Skin of body (tissue), 2 donors: ENCODE measurements around the gene CACNA1C. TPM values are rescaled to one million over a fixed set of nuclear protein-coding genes. Genes with fewer than 3 reads are reported as not detected.

ENCODE experiments used
- DNase-seq: peaks from one replicate; lab custom pipeline; 2025; lab: John Stamatoyannopoulos, UW
- total RNA-seq: library from RNA; depleted of rRNA; stranded (reverse); fragments of >200 nt; gene quantifications from one replicate; pipeline ENCODE4 v1.2.3, GENCODE V29; 2014

CACNA1C gene
- total RNA-seq, 1 donor from 2014 or later = 4.3 TPM

GRCh38 chr12:2638273-2639019, 585.7 kb downstream of the CACNA1C start:
- DNase-seq = no peak

GRCh38 chr12:2639020-2639298, 586.2 kb downstream of the CACNA1C start:
- DNase-seq = no peak

- DNase-seq = no peak
Measured at GRCh38 chr12:2640281-2640680, 587.5 kb downstream of the CACNA1C start.

- no peak for DNase-seq
Measured at GRCh38 chr12:2640709-2641108, 587.9 kb downstream of the CACNA1C start.

GRCh38 chr12:2641207-2641606, 588.4 kb downstream of the CACNA1C start:
- no peak for DNase-seq

- no peak for DNase-seq
Measured at GRCh38 chr12:2641761-2642160, 589.0 kb downstream of the CACNA1C start.

- DNase-seq = no peak
Measured at GRCh38 chr12:2642176-2642892, 589.5 kb downstream of the CACNA1C start.

GRCh38 chr12:2642896-2643425, 590.2 kb downstream of the CACNA1C start:
- no peak for DNase-seq

GRCh38 chr12:2643576-2644135, 590.9 kb downstream of the CACNA1C start:
- DNase-seq = no peak

GRCh38 chr12:2644683-2645405, 592.1 kb downstream of the CACNA1C start:
- DNase-seq = no peak

- DNase-seq = no peak
Measured at GRCh38 chr12:2645460-2645859, 592.7 kb downstream of the CACNA1C start.

- no peak for DNase-seq
Measured at GRCh38 chr12:2646341-2646740, 593.6 kb downstream of the CACNA1C start.

GRCh38 chr12:2647186-2647585, 594.4 kb downstream of the CACNA1C start:
- no peak for DNase-seq

GRCh38 chr12:2648406-2648805, 595.6 kb downstream of the CACNA1C start:
- DNase-seq = no peak

GRCh38 chr12:2649201-2650030, 596.6 kb downstream of the CACNA1C start:
- no peak for DNase-seq

GRCh38 chr12:2650261-2651067, 597.7 kb downstream of the CACNA1C start:
- DNase-seq = no peak

GRCh38 chr12:2651068-2651965, 598.5 kb downstream of the CACNA1C start:
- DNase-seq = no peak

GRCh38 chr12:2652011-2652400, 599.2 kb downstream of the CACNA1C start:
- DNase-seq = no peak
